ENCODE results near the gene FAM180A. TPM values are rescaled to one million over a fixed set of nuclear protein-coding genes. Genes with fewer than 3 reads are reported as not detected.

FAM180A gene
- total and polyA plus RNA-seq, 9 of the 15 experiments (the other 6 are each of a cell fraction or from before 2014, with no cell fraction given) = not detected

DNA sequence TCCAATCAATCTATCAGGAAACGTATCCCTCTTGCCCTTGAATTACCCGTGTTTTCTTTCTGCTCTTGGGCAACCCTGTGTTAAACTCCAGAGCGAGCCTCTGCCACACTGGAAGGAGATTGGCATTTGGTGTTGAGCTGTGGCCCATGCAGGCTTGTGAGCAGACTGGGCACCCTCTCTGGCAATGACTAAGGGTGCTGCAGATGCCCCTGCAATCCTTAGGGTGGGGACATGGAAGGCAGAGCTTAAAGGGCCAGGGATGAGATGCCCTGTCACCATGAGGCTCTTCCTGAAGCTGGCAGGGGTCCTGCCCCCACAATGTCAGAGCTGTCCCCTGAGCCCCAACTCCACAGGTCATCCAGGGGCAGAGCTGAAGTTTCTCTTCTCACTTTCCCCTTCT lies 19.5 kb upstream of the FAM180A start:
- Histone ChIP-seq H3K4me1 (replicated peaks in 1 of 2; ENCODE audit: control insufficient read depth in 2 of 2, insufficient read depth in 2 of 2, low read length in 2 of 2) (0 out of 5 replicates have a peak, but pooled peaks cover 0 to 9% of the 10 kb centered on the region in 2 experiments), H3K4me3 (no peak overlapping the region), H3K9ac (ENCODE audit: insufficient read depth in 1 of 2, low read depth in 2 of 2, low read length in 2 of 2) (no peak overlapping the region), H3K27ac (ENCODE audit: extremely low read depth, low read depth, low read length) (no peak overlapping the region), H2AFZ (ENCODE audit: low read depth, low read length) (no peak overlapping the region), H3K27me3 (ENCODE audit: control insufficient read depth in 2 of 2, insufficient read depth in 2 of 2, low read length in 2 of 2) (peaks cover 32 to 39% of the 10 kb centered on the region in 2 experiments; a peak in 3 of 5 replicates), H3K9me3 (replicated peaks; ENCODE audit: control insufficient read depth, insufficient read depth, low read depth, low read length) (no peaks in the 10 kb centered on the region), H3K4me2 (ENCODE audit: insufficient read depth, low read length) (no peak overlapping the region), H4K20me1 (replicated peaks; ENCODE audit: control insufficient read depth, insufficient read depth, low read length) (no peaks in the 10 kb centered on the region; the same call in 1 of the 2 replicates), H3K9me1 (ENCODE audit: control insufficient read depth, insufficient read depth, low read length) (no peaks in the 10 kb centered on the region), H3K36me3 (ENCODE audit: control insufficient read depth, insufficient read depth, low read length) (no peaks in the 10 kb centered on the region), H3K79me2 (ENCODE audit: control insufficient read depth, insufficient read depth, low read length) (no peaks in the 10 kb centered on the region)
- in situ Hi-C loops (cut with MboI) = no loop called here
- ATAC-seq (no peak), DNase-seq (ENCODE audit: extremely low read depth in 1 of 4, low spot score in 3 of 4) (no peak), FAIRE-seq (no peak)
- BruUV-seq (replicated peaks) = no TSS peak
- CTCF ChIA-PET (ENCODE audit: low intra/inter-chr PET ratio) = no interaction called here
- intact Hi-C loops (cut with micrococcal nuclease) = no loop called here
- POLR2A ChIA-PET = interaction anchor here (0.6 to 0.9 kb wide), 2 partner anchors 16 to 1638 kb away, joined by 3 to 4 read pairs; no protein-coding TSS in a partner anchor
- TF ChIP-seq U2AF2 (optimal IDR thresholded peaks at IDR 0.05; ENCODE audit: low read depth, low read length) (no peak), EHMT2 (IDR thresholded peaks at IDR 0.05) (no peak), HNRNPK (IDR thresholded peaks at IDR 0.05; ENCODE audit: low read depth, low read length, poor library complexity, severe bottlenecking) (no peak), DEAF1 (CRISPR knock-in tag; IDR thresholded peaks at IDR 0.05) (no peak), ZNF717 (CRISPR knock-in tag; IDR thresholded peaks at IDR 0.05) (no peak), NFE2 (IDR thresholded peaks at IDR 0.05; ENCODE audit: low read depth) (no peak), L3MBTL2 (IDR thresholded peaks at IDR 0.05) (no peak), CEBPB (tag; IDR thresholded peaks at IDR 0.05) (no peak), XRCC3 (IDR thresholded peaks at IDR 0.05) (no peak), THAP7 (CRISPR knock-in tag; IDR thresholded peaks at IDR 0.05) (no peak), POLR2AphosphoS2 (IDR thresholded peaks at IDR 0.05; ENCODE audit: low read length) (no peak), ZNF76 (CRISPR knock-in tag; IDR thresholded peaks at IDR 0.05; ENCODE audit: borderline replicate concordance) (no peak)
- 1% methylated on average over 3 of the region's 3 CpGs for WGBS (ENCODE audit: insufficient coverage, low coverage, missing lambda C conversion rate)

Measured in K562 (cell line).